CD4-positive, alpha-beta T cell treated with Interleukin-21 for 1 hour (primary cell): ENCODE data around the gene C16orf78.

ENCODE experiments used
- DNase-seq: peaks from one replicate; pipeline ENCODE4 v3.0.0-alpha.2; 2020

The C16orf78 gene, protein sequence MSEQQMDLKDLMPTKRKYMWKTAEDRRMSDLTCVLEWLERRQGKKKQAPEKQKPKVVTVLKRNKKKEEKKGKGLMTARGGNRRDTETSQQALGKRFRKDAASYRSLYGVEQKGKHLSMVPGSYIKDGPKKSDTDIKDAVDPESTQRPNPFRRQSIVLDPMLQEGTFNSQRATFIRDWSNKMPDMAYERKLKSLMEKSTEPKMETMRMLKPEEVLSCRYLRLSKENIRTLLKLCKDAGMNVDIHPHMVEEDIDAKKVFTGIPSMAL

GRCh38 chr16:49373504-49373903 lies at the start of gene C16orf78:
Gene C16orf78 (plus strand): TSS chr16:49373804. CDS start chr16:49373940, 136 bp downstream.
- DNase-seq: no peak

DNA sequence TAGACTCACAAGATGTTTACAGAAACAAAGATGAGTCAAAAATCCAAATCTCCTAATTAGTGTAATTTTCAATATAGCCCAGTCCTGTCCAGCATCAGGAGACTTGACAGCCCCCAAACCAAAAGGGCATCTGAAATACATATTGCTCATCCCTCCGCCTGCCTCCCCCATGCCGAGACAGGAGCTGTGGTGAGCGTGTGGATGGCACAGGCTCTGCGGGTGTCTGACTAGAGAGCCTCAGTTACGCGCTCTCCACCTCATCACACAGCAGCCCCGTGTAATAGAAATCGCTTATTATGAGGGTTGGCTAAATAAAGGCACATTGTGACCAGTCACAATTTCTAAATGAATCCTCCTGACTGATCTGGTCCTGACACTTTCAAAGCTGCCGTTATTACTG lies 48.9 kb upstream of the C16orf78 start:
- DNase-seq: no peak

- DNase-seq: no peak
Observed at GRCh38 chr16:49327466-49327865, 46.1 kb upstream of the C16orf78 start.

GRCh38 chr16:49328325-49328724 lies 45.3 kb upstream of the C16orf78 start:
- no peak for DNase-seq

DNA sequence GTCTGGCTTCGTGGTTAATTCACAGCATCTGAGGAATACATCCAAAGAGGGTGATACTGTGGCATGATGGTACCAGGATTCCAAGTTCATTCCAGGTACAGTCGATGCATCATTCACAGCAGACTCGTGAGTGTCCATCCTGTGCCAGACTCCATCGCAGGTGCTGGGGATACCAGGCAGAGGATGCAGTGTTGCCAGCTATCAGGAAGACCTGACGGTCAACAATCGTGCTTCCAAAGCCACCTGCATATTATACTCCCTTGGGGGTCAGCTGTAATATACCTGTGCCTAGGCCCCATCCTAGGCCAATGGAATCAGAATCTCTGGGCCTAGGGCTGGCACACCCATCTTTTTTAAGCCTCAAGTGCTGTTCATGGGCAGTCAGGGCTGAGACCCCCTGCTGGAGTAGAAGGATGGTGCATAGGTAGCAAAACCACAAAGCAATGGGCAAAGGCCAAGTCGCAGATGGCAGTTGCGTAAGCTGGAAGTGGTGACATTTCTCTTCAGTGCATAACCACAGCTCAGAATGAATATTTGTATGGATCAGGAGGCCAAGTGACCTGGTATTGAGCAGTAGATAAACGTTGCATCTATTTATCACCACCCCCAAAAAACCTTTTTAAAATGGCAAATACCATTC lies 42.9 kb upstream of the C16orf78 start:
- DNase-seq: no peak

DNA sequence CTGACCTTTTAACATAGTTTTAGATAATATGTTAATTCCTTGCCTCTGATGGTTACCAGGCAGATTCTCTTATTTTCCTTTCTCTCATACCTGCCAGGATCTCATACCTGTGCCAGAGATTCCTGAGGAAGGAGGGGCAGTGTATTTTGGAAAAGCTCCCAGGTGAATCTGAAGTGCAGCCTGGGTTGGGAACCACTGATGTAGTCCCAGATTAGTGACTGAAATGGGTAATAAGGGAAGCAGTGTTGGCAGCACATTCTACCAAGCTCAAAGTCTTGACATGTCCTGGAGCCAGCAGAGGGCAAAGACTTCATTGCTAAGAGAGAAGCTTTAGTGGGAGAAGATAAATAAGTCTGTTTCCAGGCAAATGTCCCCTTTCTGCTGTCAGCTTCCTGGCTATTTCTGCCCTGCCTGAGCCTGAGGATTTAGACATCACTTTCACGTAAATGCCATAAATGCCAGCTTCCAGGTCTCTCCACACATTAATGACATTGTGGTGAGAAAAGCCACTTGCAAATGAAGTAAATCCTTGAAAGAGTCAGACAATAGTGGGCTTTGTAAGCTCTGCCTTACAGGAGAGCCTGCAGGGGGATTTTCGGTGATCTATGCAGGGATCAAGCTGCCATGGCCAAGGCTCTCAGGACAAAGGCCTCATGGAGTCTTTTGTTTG lies 40.9 kb upstream of the C16orf78 start:
- no peak for DNase-seq

- no peak for DNase-seq
Observed at GRCh38 chr16:49333259-49333597, 40.4 kb upstream of the C16orf78 start.

GRCh38 chr16:49335828-49336227 lies 37.8 kb upstream of the C16orf78 start:
- DNase-seq: no peak

- no peak for DNase-seq
Observed at GRCh38 chr16:49336581-49336980, 37.0 kb upstream of the C16orf78 start.

DNA sequence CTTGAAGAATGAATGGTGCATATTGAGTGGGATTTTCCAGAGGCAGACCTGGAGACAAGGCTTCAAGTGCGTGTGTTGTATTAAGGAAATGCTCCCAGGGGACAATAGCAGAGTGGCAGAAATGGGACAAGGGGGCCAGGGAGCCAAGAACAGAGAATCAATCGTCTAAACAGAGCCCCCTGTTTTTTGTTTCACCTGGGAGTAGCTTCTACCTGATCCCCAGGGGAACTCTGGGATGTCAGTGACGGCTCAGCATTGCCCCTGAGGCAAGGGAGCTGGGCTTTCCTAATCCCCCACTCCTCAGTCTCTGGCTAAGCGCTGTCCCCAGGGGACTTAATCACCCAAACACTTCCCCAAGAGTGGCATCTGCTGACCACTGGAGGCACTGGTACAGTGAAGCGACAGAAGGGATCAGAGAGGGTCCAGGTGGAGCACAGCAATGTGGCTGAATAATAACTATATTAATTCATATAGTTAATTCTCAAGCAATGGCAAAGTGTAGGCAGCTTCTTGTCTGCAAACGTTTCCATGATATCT lies 35.7 kb upstream of the C16orf78 start:
- DNase-seq: no peak

DNA sequence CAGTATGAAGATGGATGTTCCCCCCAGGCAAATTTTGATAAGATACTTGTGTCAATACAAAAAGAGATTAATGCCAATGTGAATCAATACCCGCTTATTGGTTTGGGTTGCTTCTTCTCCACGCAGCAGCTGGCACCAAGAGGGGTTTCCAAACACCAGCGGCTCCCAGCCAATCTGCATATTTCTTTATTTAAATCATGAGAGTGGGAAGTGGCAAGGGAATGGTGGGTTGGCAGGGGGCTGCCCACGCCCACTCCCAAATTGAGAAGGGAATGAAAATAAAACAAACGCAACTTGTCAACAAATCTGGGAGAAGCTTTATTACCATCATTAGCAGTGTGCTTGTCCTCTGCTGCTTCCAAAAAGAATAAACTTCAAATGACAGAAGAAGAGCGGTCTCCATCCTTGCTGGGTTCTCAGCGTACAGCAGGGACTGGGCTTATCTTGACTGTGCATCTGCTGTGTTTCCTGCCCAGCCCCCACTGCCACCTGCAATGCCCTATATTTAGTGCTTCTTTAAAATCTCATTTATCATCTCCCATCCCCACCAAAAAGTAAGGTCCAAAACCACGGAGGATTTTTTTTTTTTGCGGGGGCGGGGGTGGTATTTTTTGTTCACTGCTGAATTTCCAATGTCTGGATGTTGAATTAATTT lies 34.9 kb upstream of the C16orf78 start:
- no peak for DNase-seq

GRCh38 chr16:49340466-49340865 lies 33.1 kb upstream of the C16orf78 start:
- no peak for DNase-seq

DNA sequence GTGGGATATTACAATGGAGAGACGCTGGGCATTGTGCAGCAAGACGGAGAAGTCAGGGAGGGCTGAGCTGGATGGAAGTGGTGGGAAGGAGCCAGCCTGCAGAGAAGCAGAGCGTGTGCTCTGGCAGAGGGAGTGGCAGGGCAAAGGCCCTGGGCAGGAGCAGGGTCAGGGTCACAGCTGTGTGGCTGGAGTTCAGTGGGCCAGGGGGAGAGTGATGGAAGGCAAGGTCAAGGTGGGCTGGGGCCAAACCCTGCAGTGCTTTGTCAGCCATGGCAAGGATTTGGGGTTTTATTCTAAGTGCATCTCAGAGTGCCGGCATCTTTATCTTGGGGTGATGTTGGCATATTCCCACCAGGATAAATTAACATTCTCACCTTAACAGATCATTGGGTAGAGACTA lies 31.9 kb upstream of the C16orf78 start:
- DNase-seq: no peak

DNA sequence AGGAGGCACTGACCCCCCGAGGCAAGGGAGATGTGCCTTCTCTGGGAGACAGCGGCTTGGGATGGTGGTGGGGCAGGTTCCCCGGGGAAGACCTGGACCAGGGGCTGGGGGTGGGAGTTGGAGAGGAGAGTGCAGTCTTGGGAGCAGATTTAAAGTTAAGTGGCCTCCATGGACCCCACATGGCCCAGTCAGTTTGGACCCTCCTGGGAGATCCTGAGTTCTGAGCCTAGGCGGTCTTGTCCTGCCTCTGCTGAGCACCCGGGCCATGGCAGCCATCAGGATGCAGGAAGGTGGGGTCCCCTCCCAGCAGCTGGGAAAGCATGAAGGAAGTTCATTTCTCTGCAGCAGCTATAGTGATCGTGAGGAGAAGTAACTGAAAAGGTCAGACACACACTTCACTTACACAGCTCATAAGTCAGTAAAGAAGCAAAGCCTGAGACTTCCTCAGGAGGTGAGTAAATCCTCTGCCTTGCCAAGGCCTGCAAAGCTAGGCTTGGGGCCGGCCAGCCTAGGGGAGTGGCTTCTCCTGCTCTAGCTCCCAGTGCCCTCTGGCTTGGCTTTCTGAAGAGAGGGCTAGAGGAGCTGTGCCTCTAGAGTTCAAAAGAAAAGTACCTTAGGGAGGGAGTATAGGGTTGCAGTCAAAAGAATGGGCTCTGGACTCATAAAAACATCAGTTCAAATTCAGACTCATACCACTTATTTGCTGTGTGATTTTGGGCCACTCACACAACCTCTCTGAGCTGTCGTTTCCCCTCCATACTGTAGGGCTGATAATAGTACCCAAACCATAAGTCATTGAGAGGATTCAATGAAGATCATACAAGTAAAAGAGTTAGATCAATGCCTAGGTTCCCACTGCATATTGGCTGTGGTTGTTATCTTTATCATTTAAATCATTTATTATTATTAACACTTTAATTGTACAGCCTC lies 31.0 kb upstream of the C16orf78 start:
- no peak for DNase-seq

DNA sequence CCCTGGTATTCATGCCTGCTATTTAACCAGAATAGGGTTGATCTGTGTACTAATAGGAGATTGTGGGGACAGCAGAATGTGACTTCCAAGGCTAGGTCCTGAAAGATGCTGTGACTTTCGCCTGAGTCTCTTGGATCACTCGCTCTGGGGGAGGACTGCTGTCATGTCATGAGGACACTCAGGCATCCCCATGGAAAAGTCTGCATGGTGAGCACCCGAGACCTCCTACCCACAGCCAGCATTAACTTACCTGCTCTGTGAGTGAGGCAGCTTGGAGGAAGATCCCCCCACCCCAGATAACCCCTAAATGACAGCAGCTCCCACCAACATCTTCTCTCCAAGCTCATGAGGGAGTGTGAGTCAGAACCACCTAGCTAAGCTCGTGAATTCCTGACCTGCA lies 30.3 kb upstream of the C16orf78 start:
- DNase-seq: no peak

- no peak for DNase-seq
Observed at GRCh38 chr16:49344401-49344800, 29.2 kb upstream of the C16orf78 start.

DNA sequence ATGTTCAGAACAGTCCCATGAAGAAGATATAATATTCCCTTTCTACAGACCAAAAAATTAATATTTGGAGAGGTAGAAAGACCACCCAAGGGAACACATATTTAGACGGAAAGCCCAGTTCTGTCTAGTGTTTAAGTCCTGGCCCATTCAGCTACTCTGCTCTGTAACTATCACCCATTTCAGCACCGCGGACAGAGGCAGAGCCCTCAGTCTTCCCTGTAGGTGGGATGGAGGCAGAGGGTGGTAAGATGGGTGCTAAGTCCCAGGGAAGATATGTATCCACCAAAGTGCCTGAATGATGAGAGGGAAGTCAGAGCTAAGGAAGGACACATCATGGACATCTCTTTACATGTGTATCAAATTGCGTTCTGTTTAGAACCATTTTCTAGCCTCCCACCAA lies 27.8 kb upstream of the C16orf78 start:
- DNase-seq: no peak

GRCh38 chr16:49346459-49346858 lies 27.1 kb upstream of the C16orf78 start:
- no peak for DNase-seq

GRCh38 chr16:49347476-49347875 lies 26.1 kb upstream of the C16orf78 start:
- no peak for DNase-seq

DNA sequence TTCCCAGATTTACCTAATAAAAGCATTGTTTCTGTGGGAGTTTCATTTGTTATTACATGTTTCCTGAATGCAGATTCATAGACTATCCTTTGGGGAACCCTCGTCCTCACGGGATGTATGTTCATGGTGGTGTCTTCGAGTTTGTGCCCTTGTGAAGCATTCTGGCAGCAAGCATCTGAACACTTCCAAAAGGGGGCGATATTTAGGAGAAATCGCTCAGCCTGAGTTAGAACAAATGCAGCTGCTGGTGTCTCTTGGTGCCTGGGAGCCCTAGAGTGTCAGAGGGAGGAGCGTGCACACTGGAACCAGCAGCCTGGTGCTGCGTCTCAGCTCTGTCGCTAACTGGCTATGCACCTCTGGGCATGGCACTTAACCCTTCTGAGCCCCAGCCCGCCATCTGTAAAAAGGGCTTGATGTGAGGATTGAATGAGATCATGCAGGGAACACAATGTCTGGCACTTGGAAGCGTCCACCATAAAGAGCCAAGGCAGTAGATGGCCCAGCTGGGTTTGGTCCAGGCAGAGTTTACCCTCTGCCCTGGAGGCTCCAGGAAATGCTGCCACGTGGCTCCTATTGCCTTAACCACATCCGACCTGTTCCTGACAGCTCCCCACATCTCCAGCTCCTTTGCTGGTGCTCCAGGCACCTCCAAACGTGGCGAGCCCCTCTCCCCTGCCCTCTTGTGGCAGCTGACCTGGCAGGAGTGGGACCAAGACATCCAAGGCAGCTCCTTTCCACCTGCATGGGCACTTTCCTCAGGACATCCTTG lies 25.0 kb upstream of the C16orf78 start:
- no peak for DNase-seq

DNA sequence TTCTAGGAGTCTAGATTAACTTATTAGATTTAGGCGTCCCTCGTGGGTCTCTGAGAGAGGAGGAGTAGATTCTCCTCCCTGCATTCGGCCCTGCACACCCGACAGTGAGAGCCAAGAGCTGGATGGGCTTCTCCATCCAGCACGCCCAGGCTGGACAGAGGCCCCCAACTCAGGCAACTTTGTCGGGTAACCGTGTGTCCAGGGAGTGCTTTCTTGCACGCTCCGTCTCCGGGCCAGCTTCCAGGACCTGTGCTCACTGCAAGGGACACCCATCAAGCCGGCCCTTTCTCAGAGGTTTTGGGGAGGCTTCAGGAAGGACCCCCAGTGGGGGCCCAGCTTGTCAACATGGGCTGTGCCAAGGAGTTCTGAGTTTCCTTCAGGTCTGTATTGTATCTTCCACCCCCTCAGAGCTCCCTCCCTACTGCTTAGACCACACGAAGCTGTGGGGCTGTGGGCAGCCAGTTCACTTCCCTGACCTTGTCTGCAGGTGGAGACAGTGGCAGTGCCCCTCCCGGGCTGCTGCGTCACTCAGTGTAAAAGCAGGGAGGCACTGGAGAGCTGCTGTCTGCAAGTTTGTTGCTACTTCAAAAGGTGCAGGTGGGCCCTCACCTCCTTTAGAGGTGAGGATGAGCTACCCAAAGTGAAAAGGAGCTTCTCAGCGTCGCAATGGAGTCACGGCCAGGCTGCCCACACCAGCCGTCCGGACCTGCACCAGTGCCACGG lies 24.0 kb upstream of the C16orf78 start:
- DNase-seq: no peak
